Measurements from ENCODE around the gene KIF1B.

DNA sequence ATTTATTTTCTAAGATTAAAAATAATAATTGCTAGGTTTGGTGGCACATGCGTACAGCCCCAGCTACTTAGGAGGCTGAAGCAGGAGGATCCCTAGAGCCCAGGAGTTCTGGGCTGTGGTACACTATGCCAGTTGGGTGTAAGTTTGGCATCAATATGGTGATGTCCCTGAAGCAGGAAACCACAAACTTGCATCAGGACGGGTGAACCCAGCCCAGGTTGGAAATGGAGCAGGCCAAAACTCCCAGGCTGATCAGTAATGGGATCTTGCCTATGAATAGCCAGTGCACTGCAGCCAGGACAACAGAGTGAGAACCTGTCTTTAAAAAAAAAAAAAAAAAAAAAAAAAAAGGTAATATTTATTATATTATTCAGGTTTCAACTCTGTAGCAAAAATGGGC, 96.1 kb downstream of the KIF1B start:
- no peak for TF ChIP-seq RARB (CRISPR knock-in tag; IDR thresholded peaks at IDR 0.05)
- TF ChIP-seq ZNF8 (CRISPR knock-in tag; IDR thresholded peaks at IDR 0.05) = no peak
- no peak for TF ChIP-seq PPARA (CRISPR knock-in tag; IDR thresholded peaks at IDR 0.05; ENCODE audit: borderline replicate concordance)
- no peak for TF ChIP-seq ESRRG (CRISPR knock-in tag; IDR thresholded peaks at IDR 0.05)
- no peak for TF ChIP-seq ISL1 (CRISPR knock-in tag; IDR thresholded peaks at IDR 0.05)
- TF ChIP-seq TCF4 (CRISPR knock-in tag; IDR thresholded peaks at IDR 0.05; ENCODE audit: borderline replicate concordance) = no peak
- no peak for TF ChIP-seq ARNTL (CRISPR knock-in tag; IDR thresholded peaks at IDR 0.05; ENCODE audit: borderline replicate concordance, low read depth)
- no peak for TF ChIP-seq POU6F1 (CRISPR knock-in tag; IDR thresholded peaks at IDR 0.05; ENCODE audit: borderline replicate concordance, low read depth)
- TF ChIP-seq ZFP30 (CRISPR knock-in tag; IDR thresholded peaks at IDR 0.05) = no peak
- TF ChIP-seq CREB5 (CRISPR knock-in tag; IDR thresholded peaks at IDR 0.05; ENCODE audit: low read depth) = no peak

Measured in SK-N-SH treated with all-trans-retinoic acid at 6 μM for 48 hours (cell line).